Omental fat pad (tissue), 4 donors: ENCODE results near the gene MIEF1. TPM values are rescaled to one million over a fixed set of nuclear protein-coding genes. Genes with fewer than 3 reads are reported as not detected.
A peak's percentile ranks its signal among the peaks of the same experiment; 100 is the strongest.

ENCODE experiments used
- ATAC-seq: fragments of 150-250 bp; one replicate; pipeline ENCODE4 v1.9.1; 2016; ENCODE audit warnings: mild to moderate bottlenecking, moderate library complexity; ENCODE audit not compliant: low FRiP score
- DNase-seq: peaks from one replicate; pipeline ENCODE4 v3.0.0-alpha.2; 2019; ENCODE audit warnings: low spot score
- CTCF ChIP-seq, 3 donors: fragments of 450-650 bp; IDR thresholded peaks; one replicate each; pipeline ENCODE4 v1.5.1; 2016 to 2017; ENCODE audit warnings: antibody characterized with exemption in 3 of 3, mild to moderate bottlenecking in 3 of 3, moderate library complexity in 2 of 3
- total RNA-seq, 4 donors: library from RNA; depleted of rRNA; stranded (reverse); fragments of >200 nt; gene quantifications; one replicate each; pipeline ENCODE4 v1.1.0, GENCODE V29; 2016

MIEF1 gene
- total RNA-seq, 4 donors from 2014 or later: 23.6 to 46.0 (median 32.4) TPM

- no peak for TF ChIP-seq CTCF (IDR thresholded peaks at IDR 0.05)
- ATAC-seq (no peak), DNase-seq (no peak)
Observed at GRCh38 chr22:39530692-39531331, 28.7 kb downstream of the MIEF1 start.

- ATAC-seq: peak; percentile 91
- peak; percentile 97 for DNase-seq
- no peak for TF ChIP-seq CTCF (IDR thresholded peaks at IDR 0.05)
Observed at GRCh38 chr22:39532215-39533073, 30.4 kb downstream of the MIEF1 start, which contains the start of gene RPS19BP1. TSS of gene RPS19BP1 (minus strand) at chr22:39532748. CDS start at chr22:39532738, 10 bp downstream.

- ATAC-seq: no peak
- no peak for DNase-seq
- no peak for TF ChIP-seq CTCF (IDR thresholded peaks at IDR 0.05)
Observed at GRCh38 chr22:39534092-39534506, 32.0 kb downstream of the MIEF1 start.

- TF ChIP-seq CTCF (IDR thresholded peaks at IDR 0.05): peak in 2 of 3 donors; percentile 35 to 78
- DNase-seq (peak; percentile 93), ATAC-seq (no peak)
Observed at GRCh38 chr22:39534591-39535356, 32.7 kb downstream of the MIEF1 start.

GRCh38 chr22:39535357-39535725 is 33.3 kb downstream of the MIEF1 start:
- no peak for ATAC-seq
- no peak for TF ChIP-seq CTCF (IDR thresholded peaks at IDR 0.05)

GRCh38 chr22:39535831-39536449 is 33.9 kb downstream of the MIEF1 start:
- ATAC-seq: no peak
- DNase-seq: no peak
- no peak for TF ChIP-seq CTCF (IDR thresholded peaks at IDR 0.05)

More at GRCh38 chr22:39535357-39535725, 33.3 kb downstream of the MIEF1 start:
- DNase-seq: no peak
